Coronary artery (tissue), 2 donors: ENCODE measurements around the gene DPP7.
"Not testable (repeated sequence)": the region's sequence is repeated elsewhere in the genome, so short reads cannot be mapped to it uniquely, and the experiment has no call there.

Source experiments
- DNase-seq: peaks from one replicate; pipeline ENCODE4 v3.0.0-alpha.2; 2017; ENCODE audit warnings: low spot score
- H3K27ac ChIP-seq, 2 donors: fragments of 200-600 bp; sonication (generic); one replicate each; pipeline ENCODE4 v1.5.1; 2016 to 2019
- H3K4me3 ChIP-seq: fragments of 200-600 bp; sonication (generic); 2 replicates; pipeline ENCODE4 v1.5.1; 2016; ENCODE audit warnings: mild to moderate bottlenecking, moderate library complexity
- TF ChIP-seq, protein P1 (sequence below): fragments of 200-600 bp; sonication (generic); IDR thresholded peaks from one replicate; pipeline ENCODE4 v1.5.1; 2019; ENCODE audit warnings: antibody characterized with exemption

Gene DPP7

DNA sequence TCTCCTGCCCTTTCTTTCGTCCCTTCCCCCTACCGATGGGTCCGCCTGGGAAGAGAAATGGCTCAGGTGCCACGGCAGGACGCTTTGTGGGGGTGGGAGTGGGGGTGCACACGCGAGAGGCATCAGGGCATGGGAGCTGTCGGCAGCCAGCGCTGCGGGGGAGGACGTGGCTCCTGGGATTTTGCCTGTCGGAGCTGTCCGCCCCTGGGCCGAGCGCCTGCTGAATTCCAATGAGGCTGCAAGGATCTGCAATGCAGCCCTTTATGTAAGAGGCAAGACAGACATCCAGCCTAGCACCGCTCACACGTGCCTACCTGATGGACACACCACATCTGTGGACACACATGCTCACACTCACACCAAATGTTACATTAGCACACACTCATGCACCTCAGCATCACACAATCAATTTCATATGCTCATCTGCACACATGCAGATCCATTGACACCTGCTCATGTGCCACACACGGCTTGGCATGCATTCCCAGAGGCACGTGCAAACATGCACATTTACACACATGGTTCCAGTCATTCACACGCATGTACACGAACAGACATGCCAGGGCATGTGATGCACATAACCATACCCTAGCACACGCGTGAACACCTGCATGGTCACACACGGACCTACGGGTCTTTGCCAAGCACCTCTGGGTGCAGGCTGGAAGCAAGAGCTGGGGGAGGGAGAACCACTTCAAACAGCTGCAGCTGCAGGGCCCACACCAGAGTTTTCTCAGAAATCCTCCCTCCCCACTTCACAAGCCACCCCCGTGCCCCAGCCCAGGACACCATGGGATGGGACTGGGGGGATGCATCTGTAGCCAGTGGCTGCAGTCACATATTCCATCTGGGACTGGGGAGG is 25.8 kb upstream of the DPP7 start:
- no peak for DNase-seq
- no peak overlapping the region for H3K27ac ChIP-seq
- H3K4me3 ChIP-seq: no peak overlapping the region
- TF ChIP-seq, protein P1, sequence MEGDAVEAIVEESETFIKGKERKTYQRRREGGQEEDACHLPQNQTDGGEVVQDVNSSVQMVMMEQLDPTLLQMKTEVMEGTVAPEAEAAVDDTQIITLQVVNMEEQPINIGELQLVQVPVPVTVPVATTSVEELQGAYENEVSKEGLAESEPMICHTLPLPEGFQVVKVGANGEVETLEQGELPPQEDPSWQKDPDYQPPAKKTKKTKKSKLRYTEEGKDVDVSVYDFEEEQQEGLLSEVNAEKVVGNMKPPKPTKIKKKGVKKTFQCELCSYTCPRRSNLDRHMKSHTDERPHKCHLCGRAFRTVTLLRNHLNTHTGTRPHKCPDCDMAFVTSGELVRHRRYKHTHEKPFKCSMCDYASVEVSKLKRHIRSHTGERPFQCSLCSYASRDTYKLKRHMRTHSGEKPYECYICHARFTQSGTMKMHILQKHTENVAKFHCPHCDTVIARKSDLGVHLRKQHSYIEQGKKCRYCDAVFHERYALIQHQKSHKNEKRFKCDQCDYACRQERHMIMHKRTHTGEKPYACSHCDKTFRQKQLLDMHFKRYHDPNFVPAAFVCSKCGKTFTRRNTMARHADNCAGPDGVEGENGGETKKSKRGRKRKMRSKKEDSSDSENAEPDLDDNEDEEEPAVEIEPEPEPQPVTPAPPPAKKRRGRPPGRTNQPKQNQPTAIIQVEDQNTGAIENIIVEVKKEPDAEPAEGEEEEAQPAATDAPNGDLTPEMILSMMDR: no peak

DNA sequence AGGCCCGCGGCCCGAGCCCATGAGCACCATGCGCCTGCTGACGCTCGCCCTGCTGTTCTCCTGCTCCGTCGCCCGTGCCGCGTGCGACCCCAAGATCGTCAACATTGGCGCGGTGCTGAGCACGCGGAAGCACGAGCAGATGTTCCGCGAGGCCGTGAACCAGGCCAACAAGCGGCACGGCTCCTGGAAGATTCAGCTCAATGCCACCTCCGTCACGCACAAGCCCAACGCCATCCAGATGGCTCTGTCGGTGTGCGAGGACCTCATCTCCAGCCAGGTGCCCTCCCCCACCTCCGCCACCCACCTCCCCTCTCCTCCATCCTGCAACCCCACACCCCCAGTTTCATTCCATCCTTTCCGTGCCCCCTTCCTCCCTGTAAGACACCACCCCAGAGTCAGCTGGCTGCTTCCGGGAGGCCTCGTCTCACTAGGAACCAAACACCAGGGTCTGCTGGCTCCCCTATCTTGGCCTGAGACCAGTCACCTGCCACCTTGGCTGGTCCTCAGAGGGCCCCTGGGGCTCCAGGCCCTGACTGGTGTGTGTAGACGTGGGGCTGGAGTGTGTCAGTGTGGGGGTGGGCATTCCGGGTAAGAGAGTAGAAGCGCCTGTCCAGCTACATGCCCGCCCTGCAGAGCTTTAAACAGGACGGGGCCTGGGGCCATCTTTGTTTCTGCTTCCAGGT is 25.1 kb upstream of the DPP7 start:
- Histone ChIP-seq H3K27ac (no peak overlapping the region), H3K4me3 (peak overlapping the region; percentile 27)
- DNase-seq: no peak
- TF ChIP-seq, protein P1: no peak

DNA sequence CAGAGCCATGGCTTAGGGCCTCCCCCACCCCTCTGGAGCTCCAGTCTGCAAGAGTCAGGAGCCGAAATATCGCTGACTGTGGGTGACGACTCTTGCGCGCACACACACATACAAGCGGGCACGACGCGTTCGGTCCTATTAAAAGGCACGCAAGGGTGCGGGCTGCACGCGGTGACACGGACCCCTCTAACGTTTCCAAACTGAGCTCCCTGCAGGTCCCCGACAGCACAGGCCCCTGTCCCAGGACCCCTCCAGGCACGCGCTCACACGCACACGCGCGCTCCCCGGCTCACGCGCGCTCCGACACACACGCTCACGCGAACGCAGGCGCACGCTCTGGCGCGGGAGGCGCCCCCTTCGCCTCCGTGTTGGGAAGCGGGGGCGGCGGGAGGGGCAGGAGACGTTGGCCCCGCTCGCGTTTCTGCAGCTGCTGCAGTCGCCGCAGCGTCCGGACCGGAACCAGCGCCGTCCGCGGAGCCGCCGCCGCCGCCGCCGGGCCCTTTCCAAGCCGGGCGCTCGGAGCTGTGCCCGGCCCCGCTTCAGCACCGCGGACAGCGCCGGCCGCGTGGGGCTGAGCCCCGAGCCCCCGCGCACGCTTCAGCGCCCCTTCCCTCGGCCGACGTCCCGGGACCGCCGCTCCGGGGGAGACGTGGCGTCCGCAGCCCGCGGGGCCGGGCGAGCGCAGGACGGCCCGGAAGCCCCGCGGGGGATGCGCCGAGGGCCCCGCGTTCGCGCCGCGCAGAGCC is 24.4 kb upstream of the DPP7 start, which contains the start of gene GRIN1:
Gene GRIN1, plus strand, starts transcription at position 433 of the 746 bp plus-strand sequence. CDS start 333 bp downstream, outside the sequence.
- Histone ChIP-seq H3K4me3 (peak within 1 kb of the TSS; percentile 27), H3K27ac (no peak within 1 kb of the TSS)
- DNase-seq: no peak
- TF ChIP-seq, protein P1: no peak

DNA sequence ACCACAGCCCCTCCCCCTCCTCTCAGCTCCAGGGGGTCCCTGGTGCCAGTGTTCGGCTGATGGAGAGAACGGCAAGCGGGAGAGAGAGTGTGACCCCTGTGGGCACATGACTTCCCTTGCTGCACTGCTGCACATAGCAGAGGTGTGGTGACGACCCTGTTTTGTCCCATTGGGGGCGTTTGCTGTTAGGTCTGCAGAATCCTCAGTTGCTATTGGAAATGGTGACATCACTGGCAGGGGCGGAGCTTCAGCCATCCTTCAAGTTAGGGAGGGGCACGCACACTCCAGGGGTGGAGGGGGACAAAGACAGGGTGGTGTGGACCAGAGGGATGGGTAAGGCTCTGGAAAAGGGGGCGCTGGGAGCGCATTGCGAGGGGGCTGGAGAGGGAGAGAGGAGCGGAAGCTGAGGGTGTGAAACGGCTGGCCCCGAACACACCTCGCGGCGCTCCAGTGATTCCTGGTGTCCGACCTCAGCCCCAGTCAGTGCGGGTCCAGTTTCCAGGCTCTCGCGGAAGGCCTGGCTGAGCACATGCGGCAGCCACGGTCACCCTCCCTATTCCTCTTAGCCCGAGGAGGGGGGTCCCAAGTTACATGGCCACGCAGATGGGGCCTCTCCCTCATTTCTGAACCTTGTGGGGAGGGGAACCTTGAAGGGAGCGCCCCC is 23.7 kb upstream of the DPP7 start:
- TF ChIP-seq, protein P1: no peak
- no peak for DNase-seq
- H3K4me3 ChIP-seq: no peak overlapping the region
- H3K27ac ChIP-seq: no peak overlapping the region

DNA sequence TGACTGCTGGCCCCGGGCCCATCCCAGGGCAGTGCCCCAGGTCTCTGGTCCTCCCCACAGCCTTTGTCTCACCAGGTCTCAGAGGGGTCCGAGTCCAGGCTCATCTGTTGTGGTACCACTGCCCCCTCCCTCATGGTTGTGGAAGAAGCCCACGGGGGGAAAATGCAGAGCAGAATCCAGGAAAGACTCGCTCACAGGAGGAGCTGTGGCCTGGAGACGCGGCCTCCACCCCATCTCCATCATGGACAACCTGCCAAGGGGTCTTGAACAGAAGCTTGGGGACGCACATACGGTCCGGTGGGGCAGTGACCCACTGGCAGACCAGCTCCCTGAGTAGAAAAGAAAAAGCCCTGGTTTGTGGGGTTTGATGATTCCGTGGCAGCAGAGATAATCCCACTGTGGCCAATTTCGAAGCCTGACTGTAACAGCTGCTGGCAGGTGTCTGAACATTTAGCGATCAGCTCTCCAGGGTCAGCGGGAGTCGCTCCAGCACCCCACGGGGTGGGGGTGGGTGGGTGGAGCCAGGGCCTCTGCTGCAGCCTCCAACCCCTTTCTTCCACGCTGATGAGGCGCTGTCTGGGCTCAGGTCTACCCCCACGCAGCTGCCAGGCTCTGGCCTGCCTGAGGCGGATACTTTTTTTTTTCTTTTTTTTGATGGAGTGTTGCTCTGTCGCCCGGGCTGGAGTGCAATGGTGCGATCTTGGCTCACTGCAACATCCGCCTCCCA is 22.5 kb upstream of the DPP7 start:
- TF ChIP-seq, protein P1: no peak
- no peak for DNase-seq
- no peak overlapping the region for H3K4me3 ChIP-seq
- no peak overlapping the region for H3K27ac ChIP-seq

DNA sequence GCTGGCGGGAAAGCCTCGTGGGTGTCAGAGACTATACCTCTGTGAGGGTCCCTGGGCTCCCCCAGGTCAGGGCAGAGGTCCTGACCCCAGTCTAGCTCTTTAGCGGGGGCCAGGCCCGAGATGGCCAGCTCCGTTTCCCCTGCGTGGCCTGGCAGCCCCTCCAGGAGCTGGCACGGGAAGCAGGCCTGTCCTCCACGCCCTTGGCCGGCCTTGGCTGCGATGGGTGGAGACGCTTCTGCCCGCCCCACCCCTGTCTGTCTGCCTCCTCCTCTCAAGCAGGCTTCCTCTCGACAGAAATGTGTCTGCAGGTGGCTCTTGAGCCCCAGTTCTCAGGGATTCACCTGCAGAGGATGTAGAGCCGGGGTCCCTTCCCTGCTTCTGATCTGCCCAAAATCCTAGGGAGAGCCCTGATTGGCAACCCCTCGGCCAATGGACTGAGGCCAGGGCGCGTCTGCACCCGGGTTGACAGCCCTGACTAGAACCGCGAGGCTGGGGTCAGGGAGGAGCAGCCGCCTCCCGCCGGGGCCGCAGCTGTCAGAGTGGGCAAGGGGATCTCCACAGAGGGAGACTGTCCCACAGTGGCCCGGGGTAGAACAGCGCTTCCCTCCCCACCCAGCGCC is 21.8 kb upstream of the DPP7 start:
- H3K4me3 ChIP-seq: no peak overlapping the region
- TF ChIP-seq, protein P1: no peak
- no peak for DNase-seq
- no peak overlapping the region for H3K27ac ChIP-seq

DNA sequence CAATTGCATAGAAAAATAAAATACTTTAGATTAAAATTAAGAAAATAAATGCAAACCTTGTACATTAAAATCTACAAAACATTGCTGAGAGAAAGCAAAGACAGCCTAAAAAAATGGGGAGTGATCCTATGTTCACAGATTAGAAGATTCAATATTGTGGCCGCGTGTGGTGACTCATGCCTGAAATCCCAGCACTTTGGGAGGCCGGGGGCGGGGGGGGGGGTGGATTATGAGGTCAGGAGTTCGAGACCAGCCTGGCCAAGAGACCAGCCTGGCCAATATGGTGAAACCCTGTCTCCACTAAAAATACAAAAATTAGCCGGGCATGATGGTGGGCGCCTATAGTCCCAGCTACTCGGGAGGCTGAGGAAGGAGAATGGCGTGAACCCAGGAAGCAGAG is 20.6 kb upstream of the DPP7 start:
- not testable (repeated sequence) for DNase-seq, H3K4me3 ChIP-seq, H3K27ac ChIP-seq
